ENCODE data around the gene TSPAN15. TPM values are rescaled to one million over a fixed set of nuclear protein-coding genes. Genes with fewer than 3 reads are reported as not detected.
"Not testable (repeated sequence)": the region's sequence is repeated elsewhere in the genome, so short reads cannot be mapped to it uniquely, and the experiment has no call there.

TSPAN15 gene
- total RNA-seq, 1 donor from 2014 or later, result 49.8 TPM

- no peak for TF ChIP-seq CTCF (IDR thresholded peaks at IDR 0.05; ENCODE audit: partially characterized antibody, unreplicated experiment)
- H3K4me3 Mint-ChIP-seq (ENCODE audit: unreplicated experiment), result no peak overlapping the region
Observed at GRCh38 chr10:69486922-69487730, 35.9 kb downstream of the TSPAN15 start.

DNA sequence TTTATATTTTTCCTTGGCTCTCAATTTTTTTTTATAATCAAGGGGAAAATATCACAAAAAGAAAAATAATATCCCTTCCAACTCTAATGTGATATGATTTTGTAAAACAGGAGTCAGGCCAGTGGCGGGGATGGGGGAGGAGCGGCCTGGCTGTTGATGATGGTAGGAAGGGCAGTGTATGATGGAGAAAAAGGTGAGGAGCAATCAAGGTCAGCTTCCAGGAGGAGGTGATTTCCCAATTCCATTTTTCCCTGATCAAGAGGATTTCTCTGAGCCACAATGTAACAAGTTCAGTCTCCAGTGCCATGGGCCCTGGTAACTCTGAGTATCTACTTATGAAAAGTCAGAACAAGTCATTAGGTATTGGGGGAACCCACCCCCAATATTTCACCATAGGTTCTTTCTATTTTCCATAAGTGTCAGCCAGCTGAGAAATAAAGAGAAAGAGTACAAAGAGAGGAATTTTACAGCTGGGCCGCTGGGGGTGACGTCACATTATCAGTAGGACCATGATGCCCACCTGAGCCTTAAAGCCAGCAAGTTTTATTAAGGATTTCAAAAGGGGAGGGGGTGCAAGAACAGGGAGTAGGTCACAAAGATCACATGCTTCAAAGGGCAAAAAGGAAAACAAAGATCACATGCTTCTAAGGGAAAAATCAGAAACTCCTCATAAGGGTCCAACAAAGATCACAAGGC lies 37.0 kb downstream of the TSPAN15 start:
- Mint-ChIP-seq H3K4me1 (ENCODE audit: low read depth, unreplicated experiment) (peaks cover 30% of the 10 kb centered on the region), H3K36me3 (ENCODE audit: unreplicated experiment) (peaks cover 16% of the 10 kb centered on the region), H3K9me3 (ENCODE audit: unreplicated experiment) (peaks cover 10% of the 10 kb centered on the region)
- H3K27me3 Mint-ChIP-seq (ENCODE audit: unreplicated experiment); H3K27ac Mint-ChIP-seq (ENCODE audit: unreplicated experiment); H3K4me3 Mint-ChIP-seq (ENCODE audit: unreplicated experiment); DNase-seq: not testable (repeated sequence)

More at GRCh38 chr10:69486922-69487730, 35.9 kb downstream of the TSPAN15 start:
- Mint-ChIP-seq H3K9me3 (ENCODE audit: unreplicated experiment) (peaks cover 9% of the 10 kb centered on the region), H3K36me3 (ENCODE audit: unreplicated experiment) (peaks cover 16% of the 10 kb centered on the region), H3K27ac (ENCODE audit: unreplicated experiment) (peak overlapping the region; percentile 62), H3K27me3 (ENCODE audit: unreplicated experiment) (peaks cover 3% of the 10 kb centered on the region), H3K4me1 (ENCODE audit: low read depth, unreplicated experiment) (peaks cover 27% of the 10 kb centered on the region)
- no peak for DNase-seq

DNA sequence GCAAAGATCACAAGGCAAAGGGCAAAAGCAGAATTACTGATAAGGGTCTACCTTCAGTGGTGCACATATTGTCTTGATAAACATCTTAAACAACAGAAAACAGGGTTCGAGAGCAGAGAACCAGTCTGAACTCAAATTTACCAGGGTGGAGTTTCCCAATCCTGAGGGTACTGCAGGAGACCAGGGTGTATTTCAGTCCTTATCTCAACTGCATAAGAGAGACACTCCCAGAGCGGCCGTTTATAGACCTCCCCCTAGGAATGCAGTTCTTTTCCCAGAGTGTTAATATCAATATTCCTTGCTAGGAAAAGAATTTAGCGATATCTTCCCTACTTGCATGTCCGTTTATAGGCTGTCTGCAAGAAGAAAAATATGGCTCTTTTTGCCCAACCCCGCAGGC lies 37.6 kb downstream of the TSPAN15 start:
- Mint-ChIP-seq H3K36me3 (ENCODE audit: unreplicated experiment) (peaks cover 14% of the 10 kb centered on the region), H3K4me1 (ENCODE audit: low read depth, unreplicated experiment) (peaks cover 25% of the 10 kb centered on the region), H3K9me3 (ENCODE audit: unreplicated experiment) (peaks cover 10% of the 10 kb centered on the region)
- H3K27ac Mint-ChIP-seq (ENCODE audit: unreplicated experiment); H3K27me3 Mint-ChIP-seq (ENCODE audit: unreplicated experiment); H3K4me3 Mint-ChIP-seq (ENCODE audit: unreplicated experiment): not testable (repeated sequence)
- DNase-seq, result peak; percentile 50

GRCh38 chr10:69489506-69490090 lies 38.3 kb downstream of the TSPAN15 start:
- no peak for DNase-seq
- Mint-ChIP-seq H3K36me3 (ENCODE audit: unreplicated experiment) (peaks cover 13% of the 10 kb centered on the region), H3K9me3 (ENCODE audit: unreplicated experiment) (peaks cover 10% of the 10 kb centered on the region), H3K27ac (ENCODE audit: unreplicated experiment) (no peak overlapping the region), H3K4me1 (ENCODE audit: low read depth, unreplicated experiment) (peaks cover 29% of the 10 kb centered on the region), H3K27me3 (ENCODE audit: unreplicated experiment) (peaks cover 3% of the 10 kb centered on the region), H3K4me3 (ENCODE audit: unreplicated experiment) (no peak overlapping the region)
- no peak for TF ChIP-seq CTCF (IDR thresholded peaks at IDR 0.05; ENCODE audit: partially characterized antibody, unreplicated experiment)

DNA sequence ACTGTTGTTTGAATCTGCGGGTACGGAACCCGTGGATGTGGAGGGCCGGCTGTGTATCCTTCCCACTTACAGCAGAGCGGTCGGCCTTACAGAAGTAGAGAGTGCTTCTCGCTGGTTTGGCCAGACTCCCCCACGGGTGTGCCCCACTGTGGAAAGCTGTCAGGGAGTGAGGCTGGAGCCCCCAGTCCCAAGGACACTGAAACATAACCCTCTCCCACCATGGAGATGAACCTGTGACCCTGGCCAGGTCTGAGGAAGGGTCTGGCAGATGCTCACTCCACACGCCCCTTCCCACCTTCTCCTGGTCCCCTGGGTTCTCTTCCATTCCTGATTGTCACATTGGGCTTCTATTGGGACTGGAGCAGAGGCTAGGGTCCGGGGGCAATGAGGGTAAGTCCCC lies 39.6 kb downstream of the TSPAN15 start:
- H3K36me3 Mint-ChIP-seq (ENCODE audit: unreplicated experiment), result peaks cover 13% of the 10 kb centered on the region
- DNase-seq, result no peak
- TF ChIP-seq CTCF (IDR thresholded peaks at IDR 0.05; ENCODE audit: partially characterized antibody, unreplicated experiment), result no peak
- peak overlapping the region; percentile 43 for H3K27ac Mint-ChIP-seq (ENCODE audit: unreplicated experiment)
- peaks cover 5% of the 10 kb centered on the region for H3K27me3 Mint-ChIP-seq (ENCODE audit: unreplicated experiment)
- H3K4me3 Mint-ChIP-seq (ENCODE audit: unreplicated experiment), result no peak overlapping the region
- H3K9me3 Mint-ChIP-seq (ENCODE audit: unreplicated experiment), result peaks cover 10% of the 10 kb centered on the region
- peaks cover 22% of the 10 kb centered on the region for H3K4me1 Mint-ChIP-seq (ENCODE audit: low read depth, unreplicated experiment)
